Transverse colon (tissue), 4 donors: ENCODE measurements around the gene GNG5.

Experiments
- CTCF ChIP-seq, 5 experiments: fragments of 200-600 bp in 3 of 5; fragments of 450-650 bp in 2 of 5; sonication (generic) in 3 of 5; IDR thresholded peaks; 1 replicate in 2 of 5; 2 replicates in 3 of 5; pipeline ENCODE4 v1.5.1; 2016 to 2017; ENCODE audit warnings: antibody characterized with exemption in 5 of 5, inconsistent platforms in 3 of 5, mild to moderate bottlenecking in 2 of 5, moderate library complexity in 1 of 5
- EP300 ChIP-seq: sonication (generic); formaldehyde crosslinking; IDR thresholded peaks from one replicate; pipeline ENCODE4 v1.6.1; 2017; ENCODE audit warnings: antibody characterized with exemption, low read depth
- POLR2A ChIP-seq: fragments of 450-650 bp; IDR thresholded peaks from one replicate; pipeline ENCODE4 v1.6.1; 2016; ENCODE audit warnings: antibody characterized with exemption, mild to moderate bottlenecking, moderate library complexity
- POLR2AphosphoS5 ChIP-seq, 3 donors: sonication (generic); formaldehyde crosslinking; IDR thresholded peaks; one replicate each; pipeline ENCODE4 v1.6.1; 2016; ENCODE audit warnings: antibody characterized with exemption in 3 of 3

GRCh38 chr1:84496498-84496897, 9.9 kb downstream of the GNG5 start:
- TF ChIP-seq CTCF (IDR thresholded peaks at IDR 0.05) (no peak), POLR2AphosphoS5 (IDR thresholded peaks at IDR 0.05) (no peak), POLR2A (no peak), EP300 (no peak)
